ENCODE measurements around the gene ARID3A.

Gene ARID3A

DNA sequence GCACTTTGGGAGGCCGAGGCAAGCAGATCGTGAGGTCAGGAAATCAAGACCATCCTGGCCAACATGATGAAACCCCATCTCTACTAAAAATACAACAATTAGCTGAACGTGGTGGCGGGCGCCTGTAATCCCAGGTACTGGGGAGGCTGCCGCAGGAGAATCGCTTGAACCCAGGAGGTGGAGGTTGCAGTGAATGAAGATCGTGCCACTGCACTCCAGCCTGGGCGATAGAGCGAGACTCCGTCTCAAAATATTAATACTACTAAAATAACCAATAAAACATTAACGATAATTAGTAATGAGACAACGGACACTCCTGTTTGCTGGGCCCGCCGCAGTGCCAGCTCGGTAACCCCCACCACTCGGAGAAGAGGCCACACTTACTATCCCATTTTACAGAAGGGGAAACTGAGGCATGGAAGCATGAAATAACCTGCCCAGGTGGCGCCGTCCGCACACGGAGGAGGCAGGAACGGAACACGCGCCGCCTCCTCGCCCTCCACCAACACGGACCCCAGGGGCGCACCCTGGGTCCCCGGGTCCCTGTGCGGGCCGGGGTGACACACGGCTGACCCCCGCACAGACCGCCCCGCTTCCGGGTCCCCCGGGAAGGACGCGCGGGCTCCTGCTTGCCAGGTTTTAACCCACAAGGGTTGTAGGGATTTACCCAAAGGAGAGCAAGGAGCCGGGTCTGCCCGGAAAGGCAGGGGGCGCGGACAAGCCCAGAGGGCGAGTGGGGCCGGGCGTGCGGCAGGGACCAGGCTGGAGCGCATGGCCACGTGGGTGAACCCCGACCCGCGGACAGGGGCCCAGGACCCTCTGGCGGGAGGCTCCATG is 14.4 kb upstream of the ARID3A start:
- H3K27ac Mint-ChIP-seq = peak overlapping the region; percentile 12 to 99
- peaks cover 0 to 6% of the 10 kb centered on the region in 2 donors for H3K27me3 Mint-ChIP-seq
- ATAC-seq (replicated peaks) = no peak
- peak overlapping the region; percentile 86 to 94 for H3K4me3 Mint-ChIP-seq
- DNase-seq = no peak
- peaks cover 40% of the 10 kb centered on the region for H3K36me3 Mint-ChIP-seq (ENCODE audit: insufficient read depth)
- H3K4me1 Mint-ChIP-seq (ENCODE audit: low read depth in 2 of 2) = peaks cover 22% of the 10 kb centered on the region in 2 donors
- no peaks in the 10 kb centered on the region for H3K9me3 Mint-ChIP-seq

GRCh38 chr19:912181-913079 is 13.4 kb upstream of the ARID3A start:
- Mint-ChIP-seq H3K9me3 (no peaks in the 10 kb centered on the region), H3K36me3 (ENCODE audit: insufficient read depth) (peaks cover 40% of the 10 kb centered on the region), H3K4me3 (peak overlapping the region; percentile 83 to 84), H3K27me3 (peaks cover 0 to 6% of the 10 kb centered on the region in 2 donors), H3K27ac (peak overlapping the region; percentile 29 to 83), H3K4me1 (ENCODE audit: low read depth in 2 of 2) (peaks cover 19 to 22% of the 10 kb centered on the region in 2 donors)
- DNase-seq (no peak), ATAC-seq (replicated peaks) (no peak)

GRCh38 chr19:913080-913748 is 12.6 kb upstream of the ARID3A start, which contains the start of gene R3HDM4:
Gene R3HDM4 (minus strand): TSS chr19:913219. CDS start chr19:913157, 62 bp downstream.
- Mint-ChIP-seq H3K27ac (peak within 1 kb of the TSS; percentile 77 to 83), H3K36me3 (ENCODE audit: insufficient read depth) (peaks cover 37% of the 10 kb centered on the region), H3K27me3 (peaks cover 6% of the 10 kb centered on the region in 2 donors), H3K4me3 (peak within 1 kb of the TSS; percentile 83 to 84), H3K9me3 (no peaks in the 10 kb centered on the region), H3K4me1 (ENCODE audit: low read depth in 2 of 2) (peaks cover 21 to 22% of the 10 kb centered on the region in 2 donors)
- peak; percentile 66 for ATAC-seq (replicated peaks)
- peak; percentile 76 to 84 (median 80) for DNase-seq

- Mint-ChIP-seq H3K4me1 (ENCODE audit: low read depth in 2 of 2) (peaks cover 8 to 13% of the 10 kb centered on the region in 2 donors), H3K4me3 (peak overlapping the region in 1 of 2 donors; percentile 17), H3K27me3 (peaks cover 6 to 9% of the 10 kb centered on the region in 2 donors), H3K36me3 (ENCODE audit: insufficient read depth) (peaks cover 23% of the 10 kb centered on the region), H3K27ac (no peak overlapping the region), H3K9me3 (no peaks in the 10 kb centered on the region)
- ATAC-seq (replicated peaks) (no peak), DNase-seq (no peak)
Observed at GRCh38 chr19:916645-917322, 9.1 kb upstream of the ARID3A start.

DNA sequence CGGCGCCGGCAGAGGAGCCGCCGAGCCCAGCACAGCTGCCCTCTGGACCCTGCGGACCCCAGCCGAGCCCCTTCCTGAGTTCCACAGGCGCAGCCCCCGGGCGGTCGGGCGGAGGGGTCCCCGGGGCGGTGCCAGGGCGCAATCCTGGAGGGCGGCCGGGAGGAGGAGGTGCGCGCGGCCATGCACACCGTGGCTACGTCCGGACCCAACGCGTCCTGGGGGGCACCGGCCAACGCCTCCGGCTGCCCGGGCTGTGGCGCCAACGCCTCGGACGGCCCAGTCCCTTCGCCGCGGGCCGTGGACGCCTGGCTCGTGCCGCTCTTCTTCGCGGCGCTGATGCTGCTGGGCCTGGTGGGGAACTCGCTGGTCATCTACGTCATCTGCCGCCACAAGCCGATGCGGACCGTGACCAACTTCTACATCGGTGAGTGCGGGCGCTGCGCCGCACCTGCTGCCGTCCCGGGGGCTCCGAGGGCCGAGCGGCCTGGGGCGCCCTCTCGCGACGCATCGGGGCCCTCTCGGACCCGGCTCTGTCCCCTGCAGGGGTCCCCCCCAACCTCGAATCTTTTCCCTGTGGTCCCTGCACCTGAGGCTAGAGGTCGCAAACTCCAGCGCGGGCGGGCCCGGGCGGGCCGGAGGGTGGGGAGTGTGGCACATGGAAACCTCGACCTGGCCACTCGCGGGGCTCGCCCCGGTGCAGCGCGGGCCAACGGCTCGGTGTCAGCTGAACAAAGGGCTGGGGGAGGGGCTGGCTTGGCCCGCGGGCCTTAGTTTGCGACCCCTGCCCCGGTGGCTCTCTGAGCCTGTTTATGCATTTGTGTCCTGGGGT is 8.3 kb upstream of the ARID3A start, which contains the start of gene KISS1R:
Gene KISS1R (plus strand): TSS at position 11 of the 829 bp plus-strand sequence. CDS start 170 bp downstream, at position 181.
- Mint-ChIP-seq H3K9me3 (no peaks in the 10 kb centered on the region), H3K36me3 (ENCODE audit: insufficient read depth) (peaks cover 22% of the 10 kb centered on the region), H3K4me3 (peak within 1 kb of the TSS; percentile 64 to 69), H3K27ac (peak within 1 kb of the TSS in 1 of 2 donors; percentile 79), H3K27me3 (peaks cover 6 to 9% of the 10 kb centered on the region in 2 donors), H3K4me1 (ENCODE audit: low read depth in 2 of 2) (peaks cover 10 to 16% of the 10 kb centered on the region in 2 donors)
- ATAC-seq (replicated peaks) = peak; percentile 7
- no peak for DNase-seq

DNA sequence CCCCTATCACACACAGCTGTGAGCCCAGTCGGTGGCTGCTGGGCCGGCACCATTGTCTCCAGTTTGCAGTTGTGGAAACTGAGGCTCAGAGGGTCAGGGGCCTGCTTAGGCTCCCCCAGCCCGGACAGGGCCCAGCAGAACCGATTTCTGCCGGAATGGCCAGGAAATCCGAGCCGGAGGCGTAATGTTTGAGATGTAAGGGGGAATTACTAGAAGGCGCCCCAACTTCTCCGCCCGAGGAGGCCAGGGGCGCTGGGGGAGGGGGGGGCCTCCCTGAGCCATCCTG is 7.7 kb upstream of the ARID3A start:
- ATAC-seq (replicated peaks) (no peak), DNase-seq (no peak)
- H3K36me3 Mint-ChIP-seq (ENCODE audit: insufficient read depth) = peaks cover 23% of the 10 kb centered on the region
- peaks cover 6 to 9% of the 10 kb centered on the region in 2 donors for H3K27me3 Mint-ChIP-seq
- H3K4me1 Mint-ChIP-seq (ENCODE audit: low read depth in 2 of 2) = peaks cover 10 to 16% of the 10 kb centered on the region in 2 donors
- H3K27ac Mint-ChIP-seq = peak overlapping the region in 1 of 2 donors; percentile 79
- H3K9me3 Mint-ChIP-seq = no peaks in the 10 kb centered on the region
- H3K4me3 Mint-ChIP-seq = peak overlapping the region; percentile 64 to 69

DNA sequence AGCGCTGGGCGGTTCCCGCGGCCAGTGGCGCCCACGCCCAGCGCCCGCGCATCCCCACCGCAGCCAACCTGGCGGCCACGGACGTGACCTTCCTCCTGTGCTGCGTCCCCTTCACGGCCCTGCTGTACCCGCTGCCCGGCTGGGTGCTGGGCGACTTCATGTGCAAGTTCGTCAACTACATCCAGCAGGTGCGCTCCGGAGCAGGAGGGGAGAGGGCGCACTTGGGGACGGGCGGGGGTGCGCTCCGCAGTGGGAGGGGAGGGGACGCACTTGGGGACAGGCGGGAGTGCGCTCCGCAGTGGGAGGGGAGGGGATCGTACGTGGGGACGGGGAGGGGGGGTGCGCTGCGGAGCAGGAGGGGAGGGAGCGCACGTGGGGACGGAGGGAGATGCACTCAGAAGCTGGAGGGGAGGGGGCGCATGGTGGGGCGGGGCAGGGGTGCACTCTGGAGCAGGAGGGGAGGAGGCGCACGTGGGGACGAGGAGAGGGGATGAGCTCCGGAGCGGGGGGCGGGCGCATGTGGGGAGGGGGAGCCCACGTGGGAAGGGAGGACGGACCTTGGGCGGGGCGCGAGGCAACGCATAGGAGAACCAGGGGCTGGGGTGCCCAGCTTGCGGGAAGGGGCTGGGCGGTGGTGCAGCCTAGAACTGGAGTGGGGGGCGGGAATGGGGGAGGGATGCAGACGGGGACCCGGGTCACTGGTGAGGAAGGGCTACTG is 7.2 kb upstream of the ARID3A start:
- peaks cover 10 to 16% of the 10 kb centered on the region in 2 donors for H3K4me1 Mint-ChIP-seq (ENCODE audit: low read depth in 2 of 2)
- no peak for ATAC-seq (replicated peaks)
- H3K27me3 Mint-ChIP-seq = peaks cover 6 to 9% of the 10 kb centered on the region in 2 donors
- H3K9me3 Mint-ChIP-seq = no peaks in the 10 kb centered on the region
- peak overlapping the region in 1 of 2 donors; percentile 79 for H3K27ac Mint-ChIP-seq
- no peak for DNase-seq
- H3K4me3 Mint-ChIP-seq = peak overlapping the region; percentile 64 to 69
- H3K36me3 Mint-ChIP-seq (ENCODE audit: insufficient read depth) = peaks cover 21% of the 10 kb centered on the region

- Mint-ChIP-seq H3K27ac (no peak overlapping the region), H3K9me3 (no peaks in the 10 kb centered on the region), H3K4me1 (ENCODE audit: low read depth in 2 of 2) (peaks cover 10 to 16% of the 10 kb centered on the region in 2 donors), H3K27me3 (peaks cover 6 to 9% of the 10 kb centered on the region in 2 donors), H3K4me3 (peak overlapping the region; percentile 69 to 81), H3K36me3 (ENCODE audit: insufficient read depth) (peaks cover 21% of the 10 kb centered on the region)
- ATAC-seq (replicated peaks) (peak; percentile 31), DNase-seq (no peak)
Observed at GRCh38 chr19:919199-920050, 6.4 kb upstream of the ARID3A start.

DNA sequence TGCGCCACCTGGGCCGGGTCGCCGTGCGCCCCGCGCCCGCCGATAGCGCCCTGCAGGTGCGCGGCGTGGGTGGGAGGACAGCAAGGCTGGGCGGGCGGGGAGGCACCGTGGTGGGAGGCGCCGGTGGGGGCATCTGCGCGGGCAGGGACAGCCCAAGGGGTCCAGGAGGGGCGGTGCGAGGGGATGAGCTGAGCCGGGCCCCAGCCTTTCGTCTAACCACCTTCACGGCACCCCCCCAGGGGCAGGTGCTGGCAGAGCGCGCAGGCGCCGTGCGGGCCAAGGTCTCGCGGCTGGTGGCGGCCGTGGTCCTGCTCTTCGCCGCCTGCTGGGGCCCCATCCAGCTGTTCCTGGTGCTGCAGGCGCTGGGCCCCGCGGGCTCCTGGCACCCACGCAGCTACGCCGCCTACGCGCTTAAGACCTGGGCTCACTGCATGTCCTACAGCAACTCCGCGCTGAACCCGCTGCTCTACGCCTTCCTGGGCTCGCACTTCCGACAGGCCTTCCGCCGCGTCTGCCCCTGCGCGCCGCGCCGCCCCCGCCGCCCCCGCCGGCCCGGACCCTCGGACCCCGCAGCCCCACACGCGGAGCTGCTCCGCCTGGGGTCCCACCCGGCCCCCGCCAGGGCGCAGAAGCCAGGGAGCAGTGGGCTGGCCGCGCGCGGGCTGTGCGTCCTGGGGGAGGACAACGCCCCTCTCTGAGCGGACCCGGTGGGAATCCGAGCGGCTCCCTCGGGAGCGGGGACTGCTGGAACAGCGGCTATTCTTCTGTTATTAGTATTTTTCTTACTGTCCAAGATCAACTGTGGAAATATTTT is 5.6 kb upstream of the ARID3A start:
- H3K4me1 Mint-ChIP-seq (ENCODE audit: low read depth in 2 of 2) = peaks cover 10 to 16% of the 10 kb centered on the region in 2 donors
- ATAC-seq (replicated peaks) (peak; percentile 57), DNase-seq (peak; percentile 51 to 55 (median 55))
- peak overlapping the region; percentile 69 to 81 for H3K4me3 Mint-ChIP-seq
- H3K27me3 Mint-ChIP-seq = peaks cover 0 to 9% of the 10 kb centered on the region in 2 donors
- no peaks in the 10 kb centered on the region for H3K9me3 Mint-ChIP-seq
- H3K27ac Mint-ChIP-seq = peak overlapping the region; percentile 73 to 78
- H3K36me3 Mint-ChIP-seq (ENCODE audit: insufficient read depth) = peaks cover 21% of the 10 kb centered on the region

DNA sequence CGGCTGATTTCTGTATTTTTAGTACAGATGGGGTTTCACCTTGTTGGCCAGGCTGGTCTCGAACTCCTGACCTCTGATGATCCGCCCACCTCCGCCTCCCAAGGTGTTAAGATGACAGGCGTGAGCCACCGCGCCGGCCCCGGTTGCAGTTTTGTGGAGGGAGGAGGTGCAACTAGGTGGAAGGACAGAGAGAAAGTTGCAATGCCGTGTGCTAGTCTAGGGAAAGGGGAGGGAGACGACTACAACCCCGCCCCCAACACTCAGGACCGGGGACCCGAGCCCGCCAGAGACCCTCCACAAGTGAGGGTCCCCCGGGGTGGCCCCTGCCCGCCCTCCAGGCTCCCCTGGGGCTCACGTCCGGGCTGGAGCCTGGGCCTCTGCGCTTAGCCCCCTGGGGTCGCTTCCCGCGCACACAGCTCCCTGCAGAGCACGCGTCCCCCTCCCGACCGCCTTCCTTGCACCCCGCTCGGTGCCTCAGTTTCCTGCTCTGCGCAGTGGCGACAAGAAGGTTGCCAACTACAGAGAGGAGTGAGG is 1.2 kb upstream of the ARID3A start:
- Mint-ChIP-seq H3K27me3 (no peaks in the 10 kb centered on the region), H3K27ac (peak overlapping the region in 1 of 2 donors; percentile 63), H3K4me1 (ENCODE audit: low read depth in 2 of 2) (peaks cover 8 to 11% of the 10 kb centered on the region in 2 donors), H3K9me3 (no peaks in the 10 kb centered on the region), H3K36me3 (ENCODE audit: insufficient read depth) (peaks cover 21% of the 10 kb centered on the region), H3K4me3 (peak overlapping the region; percentile 82 to 83)
- ATAC-seq (replicated peaks) (no peak), DNase-seq (no peak)

Data from effector memory CD8-positive, alpha-beta T cell (primary cell).